Measurements from ENCODE around the gene AFM. TPM values are rescaled to one million over a fixed set of nuclear protein-coding genes. Genes with fewer than 3 reads are reported as not detected.

AFM gene
- total and polyA plus RNA-seq, 7 donors: not detected

GRCh38 chr4:73468170-73468569 lies 13.4 kb upstream of the AFM start:
- H3K4me1 ChIP-seq: no peaks in the 10 kb centered on the region
- no peak overlapping the region for H3K4me3 ChIP-seq
- no peak for TF ChIP-seq CTCF (IDR thresholded peaks at IDR 0.05)
- no peaks in the 10 kb centered on the region for H3K27me3 ChIP-seq (ENCODE audit: insufficient read depth in 3 of 3, low read length in 2 of 3)
- no peaks in the 10 kb centered on the region for H3K9me3 ChIP-seq
- H3K27ac ChIP-seq: no peak overlapping the region
- WGBS, 3 donors: 94 to 97% (median 95%) methylated on average over 3 of the region's 3 CpGs
- no peaks in the 10 kb centered on the region for H3K36me3 ChIP-seq (ENCODE audit: insufficient read depth in 1 of 2, low read depth in 1 of 2)
- intact Hi-C loops (cut with DNase I): no loop called here
- no peak for DNase-seq
- ATAC-seq: no peak

- no peak for ATAC-seq
- Histone ChIP-seq H3K9me3 (no peaks in the 10 kb centered on the region), H3K4me3 (no peak overlapping the region), H3K27me3 (ENCODE audit: insufficient read depth in 3 of 3, low read length in 2 of 3) (no peaks in the 10 kb centered on the region), H3K36me3 (ENCODE audit: insufficient read depth in 1 of 2, low read depth in 1 of 2) (no peaks in the 10 kb centered on the region), H3K27ac (no peak overlapping the region), H3K4me1 (no peaks in the 10 kb centered on the region)
- 73 to 83% (median 79%) methylated on average over 1 of the region's 1 CpG for WGBS, 3 donors
- no peak for DNase-seq
- intact Hi-C loops (cut with DNase I): no loop called here
- no peak for TF ChIP-seq CTCF (IDR thresholded peaks at IDR 0.05)
These were observed 10.8 kb upstream of the AFM start for GRCh38 chr4:73470728-73471127.

- Histone ChIP-seq H3K4me1 (no peaks in the 10 kb centered on the region), H3K9me3 (no peaks in the 10 kb centered on the region), H3K27ac (no peak overlapping the region), H3K36me3 (ENCODE audit: insufficient read depth in 1 of 2, low read depth in 1 of 2) (no peaks in the 10 kb centered on the region), H3K4me3 (no peak overlapping the region), H3K27me3 (ENCODE audit: insufficient read depth in 3 of 3, low read length in 2 of 3) (no peaks in the 10 kb centered on the region)
- no peak for TF ChIP-seq CTCF (IDR thresholded peaks at IDR 0.05)
- ATAC-seq (no peak), DNase-seq (no peak)
- intact Hi-C loops (cut with DNase I): no loop called here
- WGBS, 3 donors: 78 to 79% (median 79%) methylated on average over 11 of the region's 11 CpGs
These were observed 4.4 kb upstream of the AFM start for GRCh38 chr4:73477176-73477575.

- intact Hi-C loops (cut with DNase I): no loop called here
- H3K27me3 ChIP-seq (ENCODE audit: insufficient read depth in 3 of 3, low read length in 2 of 3): no peaks in the 10 kb centered on the region
- H3K36me3 ChIP-seq (ENCODE audit: insufficient read depth in 1 of 2, low read depth in 1 of 2): no peaks in the 10 kb centered on the region
- TF ChIP-seq CTCF (IDR thresholded peaks at IDR 0.05): no peak
- no peak for DNase-seq
- WGBS, 3 donors: 77 to 83% (median 81%) methylated on average over 1 of the region's 1 CpG
- H3K4me3 ChIP-seq: no peak overlapping the region
- no peaks in the 10 kb centered on the region for H3K4me1 ChIP-seq
- H3K27ac ChIP-seq: no peak overlapping the region
- ATAC-seq: no peak
- no peaks in the 10 kb centered on the region for H3K9me3 ChIP-seq
These were observed 2.2 kb upstream of the AFM start for GRCh38 chr4:73479323-73479722.

- intact Hi-C loops (cut with DNase I): no loop called here
- ATAC-seq (no peak), DNase-seq (no peak)
- TF ChIP-seq CTCF (IDR thresholded peaks at IDR 0.05): no peak
- H3K36me3 ChIP-seq (ENCODE audit: insufficient read depth in 1 of 2, low read depth in 1 of 2): no peaks in the 10 kb centered on the region
- no peak overlapping the region for H3K27ac ChIP-seq
- no peaks in the 10 kb centered on the region for H3K4me1 ChIP-seq
- H3K27me3 ChIP-seq (ENCODE audit: insufficient read depth in 3 of 3, low read length in 2 of 3): no peaks in the 10 kb centered on the region
- no peaks in the 10 kb centered on the region for H3K9me3 ChIP-seq
- H3K4me3 ChIP-seq: no peak overlapping the region
These were observed 3.5 kb downstream of the AFM start for GRCh38 chr4:73485085-73485484.

Data from psoas muscle (tissue), 8 donors.